NCI-H446 treated with DMSO at 0.1 percent for 48 hours (cell line): ENCODE data around the gene COL15A1.
A peak's percentile ranks its signal among the peaks of the same experiment; 100 is the strongest.
"Not testable (repeated sequence)": the region's sequence is repeated elsewhere in the genome, so short reads cannot be mapped to it uniquely, and the experiment has no call there.

ENCODE experiments used
- DNase-seq: peaks from one replicate; lab custom pipeline; 2025; lab: John Stamatoyannopoulos, UW

Gene COL15A1

GRCh38 chr9:98943682-98944056, at the start of gene COL15A1:
TSS of gene COL15A1 (plus strand) at chr9:98943907. CDS start at chr9:98944062, 155 bp downstream.
- DNase-seq: no peak

GRCh38 chr9:98894171-98894570, 49.5 kb upstream of the COL15A1 start:
- DNase-seq: no peak

DNA sequence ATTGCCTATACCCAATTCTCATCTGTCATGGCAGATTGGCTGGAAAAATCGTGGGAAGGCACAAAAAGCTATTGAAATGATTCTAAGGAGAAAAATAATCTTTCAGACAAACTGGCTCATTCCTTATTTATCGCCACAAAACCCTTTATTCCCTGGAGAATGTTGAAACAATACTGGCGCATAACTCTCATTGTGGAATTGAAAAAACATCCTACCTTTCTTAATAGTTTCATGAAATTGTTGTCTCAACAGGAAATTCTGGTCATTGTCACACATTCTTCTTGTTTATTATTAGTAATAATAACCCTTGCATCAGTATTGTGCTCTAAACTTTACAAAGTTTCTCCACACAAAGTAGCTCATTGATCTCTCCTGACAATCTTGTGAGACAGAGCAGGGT, 48.9 kb upstream of the COL15A1 start:
- no peak for DNase-seq

DNA sequence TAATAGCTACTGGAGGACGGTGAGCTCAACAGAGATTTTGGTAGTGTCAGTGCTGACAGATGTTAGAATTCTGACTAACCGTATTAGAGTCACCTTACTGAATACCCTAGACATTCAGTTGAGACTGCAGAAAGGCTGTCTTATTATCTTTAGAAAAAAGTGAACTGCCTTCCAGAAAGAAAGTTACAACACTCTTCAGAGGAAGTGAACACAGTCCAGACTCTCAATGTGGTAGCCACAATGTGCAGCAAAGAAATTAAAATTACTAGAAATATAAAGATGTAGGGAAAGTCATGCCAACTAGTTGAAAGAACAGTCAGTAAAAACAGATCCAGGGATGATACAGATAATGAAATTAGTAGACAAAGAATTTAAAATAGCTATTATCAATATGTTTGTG, 47.1 kb upstream of the COL15A1 start:
- DNase-seq: no peak

DNA sequence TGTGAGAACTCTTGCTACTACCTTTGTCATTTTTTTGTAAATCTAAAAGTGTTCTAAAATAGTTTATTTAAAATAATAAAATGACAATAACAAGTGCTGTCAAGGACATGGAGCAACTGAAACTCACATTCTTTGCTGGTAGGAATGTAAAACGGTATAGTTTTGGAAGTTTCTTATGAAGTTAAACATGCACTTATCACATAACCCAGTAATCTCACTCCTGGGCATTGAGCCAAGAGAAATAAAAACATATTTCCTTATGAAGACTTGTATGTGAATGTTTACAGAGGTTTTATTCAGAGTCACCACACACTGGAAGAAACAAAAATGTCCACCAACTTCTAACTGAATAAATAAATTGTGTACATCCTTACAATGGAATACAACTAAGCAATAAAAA, 46.0 kb upstream of the COL15A1 start:
- no peak for DNase-seq

DNA sequence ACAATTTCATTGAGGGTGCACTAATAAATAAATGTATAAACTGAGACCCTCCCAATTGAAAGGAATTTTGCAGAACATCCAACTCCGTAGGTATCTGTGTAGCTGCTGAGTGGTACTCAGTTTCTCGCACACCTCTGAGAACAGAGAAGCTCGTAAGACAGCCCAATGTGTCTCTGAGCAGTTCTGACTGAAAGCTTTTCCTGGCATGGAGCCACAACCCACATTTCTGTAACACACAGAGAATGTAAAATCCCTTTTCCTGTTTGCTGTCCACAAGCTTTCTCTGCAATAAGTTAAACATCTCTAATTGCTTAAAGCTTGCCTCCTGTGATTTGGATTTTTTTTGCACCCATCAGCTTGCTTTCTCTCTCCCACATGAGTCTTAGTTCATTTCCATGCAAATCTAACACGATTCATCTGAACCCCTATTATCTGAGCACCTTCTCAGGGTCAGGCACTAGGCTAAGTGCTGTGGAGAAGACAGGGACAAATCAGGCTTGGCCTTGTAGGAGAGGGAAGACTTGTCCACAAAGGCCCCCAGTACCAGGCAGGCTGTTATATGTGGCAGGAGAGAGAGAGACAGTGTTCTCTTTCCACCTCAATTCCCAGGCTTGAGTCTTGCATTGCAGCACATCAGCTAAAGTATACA, 44.2 kb upstream of the COL15A1 start:
- DNase-seq: no peak

DNA sequence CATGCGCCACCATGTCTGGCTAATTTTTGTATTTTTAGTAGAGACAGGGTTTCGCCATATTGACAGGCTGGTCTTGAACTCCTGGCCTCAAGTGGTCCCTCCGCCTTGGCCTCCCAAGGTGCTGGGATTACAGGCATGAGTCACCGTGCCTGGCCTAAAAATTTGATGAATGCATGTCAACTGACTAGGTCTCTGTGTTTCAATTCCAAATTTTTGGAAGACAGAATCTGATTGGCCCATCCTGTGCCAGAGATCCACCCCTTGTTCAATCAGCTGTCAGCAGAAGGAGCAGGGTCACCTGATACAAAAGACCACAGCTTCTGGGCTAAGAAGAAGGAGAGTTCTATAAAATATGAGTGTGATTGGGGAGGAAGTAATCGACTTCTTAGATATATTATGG, 43.5 kb upstream of the COL15A1 start:
- no peak for DNase-seq

DNA sequence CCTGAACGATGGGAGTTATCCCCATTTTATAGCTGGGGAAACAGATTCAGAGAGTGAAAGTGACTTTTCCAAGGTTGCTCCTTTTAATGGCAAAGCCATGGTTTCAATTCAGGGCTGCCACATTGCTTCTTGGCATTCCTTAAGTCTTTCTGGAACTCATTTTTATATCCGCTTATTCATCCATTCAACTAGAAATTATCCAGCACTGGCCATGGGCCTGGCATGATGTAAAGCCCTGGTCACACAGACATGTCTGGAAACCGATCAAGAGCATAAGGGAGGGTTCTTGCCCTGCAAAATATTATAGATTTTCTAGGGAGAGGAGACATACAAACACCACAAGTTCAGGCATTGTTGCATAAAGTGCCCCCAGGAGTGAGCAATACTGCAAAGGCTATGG, 43.0 kb upstream of the COL15A1 start:
- peak; percentile 10 for DNase-seq

DNA sequence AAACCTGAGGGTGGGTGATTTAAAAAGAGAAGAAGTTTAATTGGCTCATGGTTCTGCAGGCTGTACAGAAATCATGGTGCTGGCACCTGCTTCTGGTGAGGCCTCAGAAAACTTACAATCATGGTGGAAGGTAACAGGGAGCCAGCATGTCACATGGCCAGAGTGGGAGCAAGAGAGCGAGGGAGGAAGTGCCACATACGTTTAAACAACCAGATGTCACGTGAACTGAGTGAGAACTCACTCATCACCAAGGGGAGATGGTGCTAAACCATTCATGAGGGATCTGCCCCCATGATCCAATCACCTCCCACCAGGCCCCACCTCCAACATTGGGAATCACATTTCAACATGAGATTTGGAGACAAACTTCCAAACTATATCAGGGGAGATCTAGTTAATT, 41.9 kb upstream of the COL15A1 start:
- DNase-seq: not testable (repeated sequence)

GRCh38 chr9:98902516-98902915, 41.2 kb upstream of the COL15A1 start:
- no peak for DNase-seq

DNA sequence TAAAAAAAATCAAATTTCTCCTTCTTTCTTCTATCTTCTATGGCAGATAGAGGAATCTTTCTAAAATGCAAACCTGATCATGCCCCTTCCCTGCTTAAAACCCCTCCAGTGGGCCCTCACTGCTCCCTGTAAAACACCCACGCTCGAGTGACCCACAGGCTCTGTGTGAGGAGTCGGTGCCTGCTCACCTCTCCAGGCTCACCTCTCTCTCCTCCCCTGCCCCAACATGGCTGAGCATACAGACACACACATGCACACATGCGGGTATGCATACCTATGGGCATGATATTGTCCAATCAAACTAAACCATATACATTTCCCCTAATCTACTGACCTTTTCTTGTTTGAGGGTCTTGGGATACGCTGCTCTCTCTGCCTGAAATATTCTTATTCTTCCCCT, 40.8 kb upstream of the COL15A1 start:
- DNase-seq: no peak

GRCh38 chr9:98903961-98904411, 39.7 kb upstream of the COL15A1 start:
- DNase-seq: no peak

GRCh38 chr9:98905015-98905414, 38.7 kb upstream of the COL15A1 start:
- no peak for DNase-seq

DNA sequence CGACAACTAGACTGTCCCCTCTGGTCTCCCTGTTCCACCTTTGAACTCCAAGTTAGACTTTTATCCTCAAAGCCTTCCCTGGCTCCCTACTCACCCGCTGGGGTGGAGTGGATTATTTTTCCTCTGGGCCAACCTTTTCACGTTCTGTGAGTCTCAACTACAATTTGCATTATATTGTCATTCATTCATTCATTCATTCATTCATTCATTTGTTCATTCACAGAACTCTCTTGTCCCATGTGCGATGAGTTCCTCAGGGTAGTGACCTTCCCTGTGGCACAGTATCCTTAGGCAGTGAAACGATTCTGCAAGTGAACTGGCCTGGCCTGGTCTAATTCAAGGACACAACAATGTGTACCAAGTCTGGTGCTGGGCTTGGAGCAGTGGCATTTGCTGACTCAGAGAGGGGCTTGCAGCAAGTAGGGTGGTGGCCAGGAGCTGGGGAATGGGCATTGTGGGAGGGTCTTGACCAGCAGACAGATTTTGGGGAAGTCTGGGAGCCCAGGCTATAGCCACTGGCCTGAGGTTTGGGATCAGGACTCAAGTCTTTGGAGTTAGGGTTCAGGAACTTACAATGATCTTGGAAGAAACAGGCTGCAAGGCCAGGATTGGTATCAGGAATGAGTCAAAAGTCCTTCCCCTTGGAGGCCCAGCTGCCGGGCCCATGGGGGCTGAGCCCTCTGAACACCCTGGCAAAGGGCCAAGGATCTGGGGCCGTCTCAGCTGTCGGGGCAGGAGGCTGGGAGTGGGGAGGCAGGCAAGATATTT, 37.2 kb upstream of the COL15A1 start:
- no peak for DNase-seq

DNA sequence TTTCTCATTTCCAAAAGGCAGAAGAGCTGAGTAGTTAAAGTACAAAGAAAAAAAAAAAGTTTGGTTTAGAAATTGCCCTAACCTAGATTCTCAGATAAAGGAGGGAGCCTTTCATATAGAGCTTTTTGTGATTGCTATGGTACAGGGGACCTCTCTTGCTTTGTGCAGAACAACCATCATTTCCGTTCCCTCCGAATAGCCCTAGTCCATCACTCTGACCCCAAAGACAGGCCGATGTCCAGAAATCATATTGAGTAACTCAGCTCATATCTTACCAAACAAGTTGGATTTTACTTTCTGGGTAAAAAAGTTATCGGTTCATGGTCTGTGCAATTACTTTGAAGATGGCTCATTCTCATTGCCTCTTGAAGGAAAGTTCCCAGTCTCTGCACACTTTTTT, 36.7 kb upstream of the COL15A1 start:
- no peak for DNase-seq

GRCh38 chr9:98908897-98909634, 34.6 kb upstream of the COL15A1 start:
- DNase-seq: no peak

GRCh38 chr9:98909935-98910334, 33.8 kb upstream of the COL15A1 start:
- no peak for DNase-seq

DNA sequence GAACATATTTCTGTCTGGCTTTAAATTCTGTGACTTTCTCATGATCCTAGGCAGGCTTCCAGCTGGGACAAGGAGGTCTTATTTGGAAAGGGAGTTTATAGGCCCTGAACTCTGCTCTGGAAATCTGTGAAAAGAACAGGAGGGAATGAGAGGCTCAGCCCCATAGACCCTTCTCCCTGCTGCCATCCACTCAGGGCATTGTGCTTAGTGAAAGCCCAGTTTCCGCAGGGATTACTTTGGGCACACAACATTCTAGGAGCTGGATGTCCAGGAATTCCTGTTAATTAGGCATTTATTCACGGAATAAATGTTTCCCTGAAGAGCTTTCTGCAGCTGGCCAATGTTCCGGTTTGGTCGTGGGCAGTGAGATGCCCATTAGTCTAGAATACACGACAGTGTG, 32.7 kb upstream of the COL15A1 start:
- DNase-seq: no peak

DNA sequence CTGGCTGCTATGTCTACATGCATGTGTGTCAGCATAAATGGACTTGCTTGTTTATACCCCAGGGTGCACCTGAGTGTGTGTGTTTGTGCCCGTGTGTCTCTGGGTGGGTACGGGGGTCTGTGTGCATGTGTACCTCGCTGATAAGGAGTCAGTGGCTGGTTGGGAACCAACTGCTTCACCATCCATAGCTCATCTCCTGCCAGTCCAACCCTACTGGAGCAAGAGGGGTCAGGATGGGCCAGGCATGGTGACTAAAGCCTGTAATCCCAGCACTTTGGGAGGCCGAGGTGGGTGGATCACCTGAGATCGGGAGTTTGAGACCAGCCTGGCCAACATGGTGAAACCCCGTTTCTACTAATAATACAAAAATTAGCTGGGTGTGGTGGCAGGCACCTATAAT, 32.0 kb upstream of the COL15A1 start:
- not testable (repeated sequence) for DNase-seq

DNA sequence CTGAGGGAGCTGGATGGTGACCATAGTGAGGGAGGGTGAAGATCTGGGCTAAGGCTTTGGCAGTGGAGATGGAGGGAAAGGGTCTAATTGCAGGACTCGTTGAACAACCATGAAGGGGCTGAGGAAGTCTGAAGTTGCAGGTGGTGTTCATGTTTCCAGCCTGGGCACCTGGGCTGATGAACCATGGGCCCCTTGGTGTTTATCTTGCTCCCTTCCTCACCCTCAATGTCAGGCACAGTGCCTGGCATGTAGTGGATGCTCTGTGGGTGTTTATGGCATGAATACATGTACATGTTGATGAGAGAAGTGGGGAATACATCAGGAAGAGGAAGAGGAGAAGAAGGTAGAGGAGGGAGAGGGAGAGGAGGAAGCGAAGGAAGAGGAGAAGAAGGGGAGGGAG, 31.3 kb upstream of the COL15A1 start:
- DNase-seq: no peak

DNA sequence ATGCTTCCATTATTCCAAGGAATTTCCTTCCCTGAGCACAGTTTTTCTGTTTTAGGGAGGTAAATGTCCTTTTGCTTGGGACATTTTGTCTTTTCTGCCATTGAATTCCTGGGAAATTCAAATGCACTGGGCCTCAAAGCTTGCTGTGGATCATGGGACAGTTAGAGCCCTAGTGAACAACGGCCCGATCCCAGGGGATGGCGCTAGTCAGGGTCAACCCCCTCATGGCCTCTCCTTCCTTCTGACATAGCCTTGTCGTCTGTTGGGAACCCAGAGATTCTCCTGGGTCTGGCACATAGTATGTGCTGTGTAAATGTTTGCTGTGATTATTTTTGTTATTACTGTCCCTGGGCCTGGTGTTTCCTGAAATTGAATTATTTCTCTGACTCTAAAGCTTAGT, 30.7 kb upstream of the COL15A1 start:
- DNase-seq: no peak

DNA sequence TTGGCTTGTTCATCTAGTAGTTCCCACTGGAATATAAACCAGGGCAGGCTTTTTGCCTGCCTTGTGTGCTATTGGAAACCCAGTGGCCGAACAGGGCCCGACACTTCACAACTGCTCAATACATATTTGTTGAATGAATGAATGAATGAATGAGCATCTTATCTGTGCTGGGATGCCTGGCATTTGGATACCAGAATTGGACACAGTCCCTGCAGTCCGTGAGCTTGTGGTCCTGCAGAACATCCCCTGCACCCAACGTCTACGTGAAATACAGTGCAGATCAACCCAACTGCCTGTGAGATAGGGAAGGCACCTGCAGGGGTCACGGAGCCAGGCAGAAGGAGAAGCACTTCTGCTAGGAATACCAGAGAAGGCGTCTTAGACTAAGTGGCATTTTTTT, 30.0 kb upstream of the COL15A1 start:
- DNase-seq: no peak

DNA sequence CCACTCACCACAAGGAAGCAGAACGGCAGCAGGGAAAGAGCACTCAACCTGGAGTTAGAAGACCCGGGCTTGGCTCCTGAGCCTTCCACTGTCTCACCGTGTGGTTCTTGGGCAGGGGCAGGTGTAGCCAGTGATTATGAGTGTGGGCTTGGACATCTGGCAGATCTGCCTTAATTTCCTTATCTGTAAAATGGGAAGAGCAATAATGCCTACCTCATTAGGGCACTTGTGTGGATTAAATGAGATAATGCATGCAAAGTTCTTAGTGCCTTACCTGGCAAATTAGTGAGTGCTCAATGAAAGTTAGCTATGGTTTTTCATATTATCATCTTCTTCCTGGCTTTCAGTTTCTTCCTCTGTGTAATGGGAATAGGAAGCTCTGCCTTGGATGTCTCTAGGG, 28.1 kb upstream of the COL15A1 start:
- no peak for DNase-seq
